ENCODE results near the gene KCNJ5. TPM values are rescaled to one million over a fixed set of nuclear protein-coding genes. Genes with fewer than 3 reads are reported as not detected.

Gene KCNJ5
- total RNA-seq, 4 donors from 2014 or later, result 0.15 to 1.0 (median 0.59) TPM; not detected in 1

- intact Hi-C loops (cut with DNase I; ENCODE audit: low total_unique reads), result no loop called here
- H3K4me3 ChIP-seq (ENCODE audit: low read depth, poor library complexity, severe bottlenecking), result no peak overlapping the region
- 83 to 91% methylated on average over 3 of the region's 3 CpGs for WGBS, 2 donors
- TF ChIP-seq POLR2A (IDR thresholded peaks at IDR 0.05), result no peak
- no peak for TF ChIP-seq CTCF (IDR thresholded peaks at IDR 0.05)
- DNase-seq (ENCODE audit: low spot score in 2 of 2), result no peak
Measured at GRCh38 chr11:128872594-128872993, 18.6 kb upstream of the KCNJ5 start.

GRCh38 chr11:128874427-128874826, 16.7 kb upstream of the KCNJ5 start:
- 76 to 79% methylated on average over 3 of the region's 3 CpGs for WGBS, 2 donors

GRCh38 chr11:128876133-128876650, 15.0 kb upstream of the KCNJ5 start:
- DNase-seq (ENCODE audit: low spot score in 2 of 2), result no peak
- 89 to 95% methylated on average over 22 of the region's 22 CpGs for WGBS, 2 donors
- intact Hi-C loops (cut with DNase I; ENCODE audit: low total_unique reads), result no loop called here
- no peak for TF ChIP-seq CTCF (IDR thresholded peaks at IDR 0.05)
- TF ChIP-seq POLR2A (IDR thresholded peaks at IDR 0.05), result no peak
- no peak overlapping the region for H3K4me3 ChIP-seq (ENCODE audit: low read depth, poor library complexity, severe bottlenecking)

More at GRCh38 chr11:128874427-128874826, 16.7 kb upstream of the KCNJ5 start:
- intact Hi-C loops (cut with DNase I; ENCODE audit: low total_unique reads), result no loop called here
- DNase-seq (ENCODE audit: low spot score in 2 of 2), result no peak
- H3K4me3 ChIP-seq (ENCODE audit: low read depth, poor library complexity, severe bottlenecking), result no peak overlapping the region
- TF ChIP-seq CTCF (IDR thresholded peaks at IDR 0.05), result no peak
- TF ChIP-seq POLR2A (IDR thresholded peaks at IDR 0.05), result no peak

- TF ChIP-seq POLR2A (IDR thresholded peaks at IDR 0.05), result no peak
- TF ChIP-seq CTCF (IDR thresholded peaks at IDR 0.05), result no peak
- DNase-seq (ENCODE audit: low spot score in 2 of 2), result no peak
- WGBS, 2 donors, result 83 to 89% methylated on average over 5 of the region's 5 CpGs
- H3K4me3 ChIP-seq (ENCODE audit: low read depth, poor library complexity, severe bottlenecking), result no peak overlapping the region
- intact Hi-C loops (cut with DNase I; ENCODE audit: low total_unique reads), result no loop called here
Measured at GRCh38 chr11:128877726-128878125, 13.4 kb upstream of the KCNJ5 start.

GRCh38 chr11:128878455-128878854, 12.7 kb upstream of the KCNJ5 start:
- H3K4me3 ChIP-seq (ENCODE audit: low read depth, poor library complexity, severe bottlenecking), result no peak overlapping the region
- intact Hi-C loops (cut with DNase I; ENCODE audit: low total_unique reads), result no loop called here
- DNase-seq (ENCODE audit: low spot score in 2 of 2), result no peak
- no peak for TF ChIP-seq POLR2A (IDR thresholded peaks at IDR 0.05)
- TF ChIP-seq CTCF (IDR thresholded peaks at IDR 0.05), result no peak
- 60 to 73% methylated on average over 2 of the region's 2 CpGs for WGBS, 2 donors

GRCh38 chr11:128879817-128880216, 11.3 kb upstream of the KCNJ5 start:
- no peak for TF ChIP-seq POLR2A (IDR thresholded peaks at IDR 0.05)
- no peak for TF ChIP-seq CTCF (IDR thresholded peaks at IDR 0.05)
- intact Hi-C loops (cut with DNase I; ENCODE audit: low total_unique reads), result loop anchor here (5.0 kb wide), 1 partner anchor 77 kb away; no protein-coding TSS in a partner anchor
- H3K4me3 ChIP-seq (ENCODE audit: low read depth, poor library complexity, severe bottlenecking), result no peak overlapping the region
- 92 to 95% methylated on average over 12 of the region's 12 CpGs for WGBS, 2 donors
- no peak for DNase-seq (ENCODE audit: low spot score in 2 of 2)
